ENCODE measurements around the gene RANBP3L.
"Not testable (repeated sequence)": the region's sequence is repeated elsewhere in the genome, so short reads cannot be mapped to it uniquely, and the experiment has no call there.

Gene RANBP3L

GRCh38 chr5:36301858-36302603, at the start of gene RANBP3L:
Gene RANBP3L (minus strand): TSS chr5:36301902. CDS start chr5:36301416, 486 bp downstream.
- no peak for DNase-seq (ENCODE audit: low read depth in 2 of 2)

- no peak for DNase-seq (ENCODE audit: low read depth in 2 of 2)
Measured at GRCh38 chr5:36346896-36347690, 45.4 kb upstream of the RANBP3L start.

- DNase-seq (ENCODE audit: low read depth in 2 of 2) = no peak
Measured at GRCh38 chr5:36344899-36345298, 43.2 kb upstream of the RANBP3L start.

GRCh38 chr5:36341720-36342119, 40.0 kb upstream of the RANBP3L start:
- DNase-seq (ENCODE audit: low read depth in 2 of 2) = not testable (repeated sequence)

- DNase-seq (ENCODE audit: low read depth in 2 of 2) = no peak
Measured at GRCh38 chr5:36337597-36337996, 35.9 kb upstream of the RANBP3L start.

- DNase-seq (ENCODE audit: low read depth in 2 of 2) = no peak
Measured at GRCh38 chr5:36334315-36334714, 32.6 kb upstream of the RANBP3L start.

GRCh38 chr5:36332720-36333119, 31.0 kb upstream of the RANBP3L start:
- DNase-seq (ENCODE audit: low read depth in 2 of 2) = not testable (repeated sequence)

- no peak for DNase-seq (ENCODE audit: low read depth in 2 of 2)
Measured at GRCh38 chr5:36325196-36325595, 23.5 kb upstream of the RANBP3L start.

GRCh38 chr5:36323926-36324781, 22.5 kb upstream of the RANBP3L start:
- no peak for DNase-seq (ENCODE audit: low read depth in 2 of 2)

GRCh38 chr5:36312953-36313672, 11.4 kb upstream of the RANBP3L start:
- DNase-seq (ENCODE audit: low read depth in 2 of 2) = no peak

GRCh38 chr5:36311956-36312355, 10.3 kb upstream of the RANBP3L start:
- no peak for DNase-seq (ENCODE audit: low read depth in 2 of 2)

- DNase-seq (ENCODE audit: low read depth in 2 of 2) = no peak
Measured at GRCh38 chr5:36310138-36310537, 8.4 kb upstream of the RANBP3L start.

GRCh38 chr5:36305571-36306326, 4.0 kb upstream of the RANBP3L start:
- DNase-seq (ENCODE audit: low read depth in 2 of 2) = no peak

GRCh38 chr5:36304095-36304805, 2.5 kb upstream of the RANBP3L start:
- no peak for DNase-seq (ENCODE audit: low read depth in 2 of 2)

GRCh38 chr5:36300927-36301540, 668 bp downstream of the RANBP3L start:
- no peak for DNase-seq (ENCODE audit: low read depth in 2 of 2)

- no peak for DNase-seq (ENCODE audit: low read depth in 2 of 2)
Measured at GRCh38 chr5:36300191-36300926, 1.3 kb downstream of the RANBP3L start.

- peak in 1 of 2 experiments; percentile 33 for DNase-seq (ENCODE audit: low read depth in 2 of 2)
Measured at GRCh38 chr5:36298552-36298951, 3.1 kb downstream of the RANBP3L start.

- DNase-seq (ENCODE audit: low read depth in 2 of 2) = no peak
Measured at GRCh38 chr5:36297653-36298052, 4.0 kb downstream of the RANBP3L start.
